ENCODE data around the gene SETDB2. TPM values are rescaled to one million over a fixed set of nuclear protein-coding genes. Genes with fewer than 3 reads are reported as not detected.
A peak's percentile ranks its signal among the peaks of the same experiment; 100 is the strongest.

The SETDB2 gene
- total and polyA plus RNA-seq, 2 of the 13 experiments (the other 11 are each of a cell fraction or from before 2014, with no cell fraction given) = 8.1 to 8.7 TPM

DNA sequence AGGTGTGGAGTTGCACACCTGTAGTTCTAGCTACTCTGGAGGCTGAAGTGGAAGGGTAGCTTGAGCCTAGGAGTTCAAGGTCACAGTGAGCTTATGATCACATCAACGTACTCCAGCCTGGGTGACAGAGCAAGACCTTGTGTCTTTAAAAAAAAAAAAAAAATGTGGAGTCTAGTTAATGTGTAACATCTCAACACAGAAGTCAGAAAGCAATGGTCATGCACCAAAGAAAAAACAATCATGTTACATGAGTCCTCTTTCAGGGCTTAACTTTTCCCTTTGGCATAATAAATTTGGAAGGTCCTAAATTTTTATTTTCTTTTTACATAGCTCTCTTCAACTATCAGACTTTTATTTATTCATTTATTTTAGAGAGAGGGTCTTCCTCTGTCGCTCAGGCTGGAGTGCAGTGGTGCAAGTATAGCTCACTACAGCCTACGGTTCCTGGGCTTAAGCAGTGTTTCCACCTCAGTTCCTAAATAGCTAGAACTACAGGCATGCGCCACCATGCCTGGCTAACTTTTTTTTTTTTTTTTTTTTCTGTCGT, 22.3 kb downstream of the SETDB2 start (continued):
- TF ChIP-seq, protein P1, sequence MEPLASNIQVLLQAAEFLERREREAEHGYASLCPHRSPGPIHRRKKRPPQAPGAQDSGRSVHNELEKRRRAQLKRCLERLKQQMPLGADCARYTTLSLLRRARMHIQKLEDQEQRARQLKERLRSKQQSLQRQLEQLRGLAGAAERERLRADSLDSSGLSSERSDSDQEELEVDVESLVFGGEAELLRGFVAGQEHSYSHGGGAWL (CRISPR knock-in tag; IDR thresholded peaks at IDR 0.05) = no peak
- no peak for TF ChIP-seq MBNL3 (CRISPR knock-in tag; conservative IDR thresholded peaks at IDR 0.05)
- TF ChIP-seq REXO4 (CRISPR knock-in tag; IDR thresholded peaks at IDR 0.05; ENCODE audit: borderline replicate concordance) = no peak
- TF ChIP-seq MIER2 (CRISPR knock-in tag; IDR thresholded peaks at IDR 0.05) = no peak
- no peak for TF ChIP-seq HOXD1 (CRISPR knock-in tag; IDR thresholded peaks at IDR 0.05)
- no peak for TF ChIP-seq ZNF235 (CRISPR knock-in tag; IDR thresholded peaks at IDR 0.05; ENCODE audit: borderline replicate concordance)
- 0 out of 2 replicates have a peak, but pooled peaks have one; percentile 42 for TF ChIP-seq ZNF292 (CRISPR knock-in tag; IDR thresholded peaks at IDR 0.05; ENCODE audit: borderline replicate concordance, low read depth)
- TF ChIP-seq, protein P2, sequence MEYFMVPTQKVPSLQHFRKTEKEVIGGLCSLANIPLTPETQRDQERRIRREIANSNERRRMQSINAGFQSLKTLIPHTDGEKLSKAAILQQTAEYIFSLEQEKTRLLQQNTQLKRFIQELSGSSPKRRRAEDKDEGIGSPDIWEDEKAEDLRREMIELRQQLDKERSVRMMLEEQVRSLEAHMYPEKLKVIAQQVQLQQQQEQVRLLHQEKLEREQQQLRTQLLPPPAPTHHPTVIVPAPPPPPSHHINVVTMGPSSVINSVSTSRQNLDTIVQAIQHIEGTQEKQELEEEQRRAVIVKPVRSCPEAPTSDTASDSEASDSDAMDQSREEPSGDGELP (IDR thresholded peaks at IDR 0.05; ENCODE audit: borderline replicate concordance, low read depth) = peak; percentile 27; the same call in 1 of the 2 replicates
- no peak for TF ChIP-seq ZNF33B (CRISPR knock-in tag; IDR thresholded peaks at IDR 0.05)
- TF ChIP-seq SP4 (CRISPR knock-in tag; IDR thresholded peaks at IDR 0.05) = no peak
- TF ChIP-seq, protein P3, sequence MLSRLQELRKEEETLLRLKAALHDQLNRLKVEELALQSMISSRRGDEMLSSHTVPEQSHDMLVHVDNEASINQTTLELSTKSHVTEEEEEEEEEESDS (CRISPR knock-in tag; IDR thresholded peaks at IDR 0.05; ENCODE audit: borderline replicate concordance) = no peak
- no peak for TF ChIP-seq GATA4 (IDR thresholded peaks at IDR 0.05; ENCODE audit: borderline replicate concordance, low read depth)
- peak; percentile 10; the same call in 1 of the 2 replicates for TF ChIP-seq FOSL2 (CRISPR knock-in tag; IDR thresholded peaks at IDR 0.05)
- TF ChIP-seq ETV5 (CRISPR knock-in tag; IDR thresholded peaks at IDR 0.05; ENCODE audit: borderline replicate concordance) = no peak
- no peak for TF ChIP-seq MYNN (CRISPR knock-in tag; IDR thresholded peaks at IDR 0.05; ENCODE audit: low read depth)
- peak; percentile 54 for TF ChIP-seq SOX5 (CRISPR knock-in tag; IDR thresholded peaks at IDR 0.05; ENCODE audit: borderline replicate concordance)
- TF ChIP-seq, protein P4, sequence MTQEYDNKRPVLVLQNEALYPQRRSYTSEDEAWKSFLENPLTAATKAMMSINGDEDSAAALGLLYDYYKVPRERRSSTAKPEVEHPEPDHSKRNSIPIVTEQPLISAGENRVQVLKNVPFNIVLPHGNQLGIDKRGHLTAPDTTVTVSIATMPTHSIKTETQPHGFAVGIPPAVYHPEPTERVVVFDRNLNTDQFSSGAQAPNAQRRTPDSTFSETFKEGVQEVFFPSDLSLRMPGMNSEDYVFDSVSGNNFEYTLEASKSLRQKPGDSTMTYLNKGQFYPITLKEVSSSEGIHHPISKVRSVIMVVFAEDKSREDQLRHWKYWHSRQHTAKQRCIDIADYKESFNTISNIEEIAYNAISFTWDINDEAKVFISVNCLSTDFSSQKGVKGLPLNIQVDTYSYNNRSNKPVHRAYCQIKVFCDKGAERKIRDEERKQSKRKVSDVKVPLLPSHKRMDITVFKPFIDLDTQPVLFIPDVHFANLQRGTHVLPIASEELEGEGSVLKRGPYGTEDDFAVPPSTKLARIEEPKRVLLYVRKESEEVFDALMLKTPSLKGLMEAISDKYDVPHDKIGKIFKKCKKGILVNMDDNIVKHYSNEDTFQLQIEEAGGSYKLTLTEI (CRISPR knock-in tag; conservative IDR thresholded peaks at IDR 0.05) = no peak
- no peak for TF ChIP-seq NRL (CRISPR knock-in tag; IDR thresholded peaks at IDR 0.05; ENCODE audit: borderline replicate concordance)
- TF ChIP-seq, protein P5, sequence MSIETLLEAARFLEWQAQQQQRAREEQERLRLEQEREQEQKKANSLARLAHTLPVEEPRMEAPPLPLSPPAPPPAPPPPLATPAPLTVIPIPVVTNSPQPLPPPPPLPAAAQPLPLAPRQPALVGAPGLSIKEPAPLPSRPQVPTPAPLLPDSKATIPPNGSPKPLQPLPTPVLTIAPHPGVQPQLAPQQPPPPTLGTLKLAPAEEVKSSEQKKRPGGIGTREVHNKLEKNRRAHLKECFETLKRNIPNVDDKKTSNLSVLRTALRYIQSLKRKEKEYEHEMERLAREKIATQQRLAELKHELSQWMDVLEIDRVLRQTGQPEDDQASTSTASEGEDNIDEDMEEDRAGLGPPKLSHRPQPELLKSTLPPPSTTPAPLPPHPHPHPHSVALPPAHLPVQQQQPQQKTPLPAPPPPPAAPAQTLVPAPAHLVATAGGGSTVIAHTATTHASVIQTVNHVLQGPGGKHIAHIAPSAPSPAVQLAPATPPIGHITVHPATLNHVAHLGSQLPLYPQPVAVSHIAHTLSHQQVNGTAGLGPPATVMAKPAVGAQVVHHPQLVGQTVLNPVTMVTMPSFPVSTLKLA (IDR thresholded peaks at IDR 0.05) = no peak
- no peak for TF ChIP-seq SRY (CRISPR knock-in tag; IDR thresholded peaks at IDR 0.05)
- TF ChIP-seq ZBTB8A (CRISPR knock-in tag; IDR thresholded peaks at IDR 0.05; ENCODE audit: borderline replicate concordance, low read depth) = no peak
- TF ChIP-seq ATM (IDR thresholded peaks at IDR 0.05; ENCODE audit: borderline replicate concordance) = no peak
- no peak for TF ChIP-seq ZNF205 (CRISPR knock-in tag; IDR thresholded peaks at IDR 0.05)
- no peak for TF ChIP-seq TRIM24 (CRISPR knock-in tag; IDR thresholded peaks at IDR 0.05)
- no peak for TF ChIP-seq NR2F2 (IDR thresholded peaks at IDR 0.05; ENCODE audit: borderline replicate concordance, low read depth)
